ENCODE measurements around the gene ARL8B. TPM values are rescaled to one million over a fixed set of nuclear protein-coding genes. Genes with fewer than 3 reads are reported as not detected.
"Not testable (repeated sequence)": the region's sequence is repeated elsewhere in the genome, so short reads cannot be mapped to it uniquely, and the experiment has no call there.

The ARL8B gene
- 39.9 TPM for polyA plus RNA-seq (ENCODE audit: insufficient read length)

- DNase-seq = peak; percentile 90
Measured at GRCh38 chr3:5122030-5122740, at the start of gene ARL8B. TSS of gene ARL8B (plus strand) at chr3:5122292. CDS start at chr3:5122466, 174 bp downstream.

GRCh38 chr3:5073374-5074085, 48.6 kb upstream of the ARL8B start:
- no peak for DNase-seq

- DNase-seq = no peak
Measured at GRCh38 chr3:5078151-5078550, 43.9 kb upstream of the ARL8B start.

GRCh38 chr3:5079761-5080160, 42.3 kb upstream of the ARL8B start:
- no peak for DNase-seq

- no peak for DNase-seq
Measured at GRCh38 chr3:5080779-5081550, 41.1 kb upstream of the ARL8B start.

- not testable (repeated sequence) for DNase-seq
Measured at GRCh38 chr3:5081973-5082788, 39.9 kb upstream of the ARL8B start.

GRCh38 chr3:5082789-5083115, 39.3 kb upstream of the ARL8B start:
- no peak for DNase-seq

- DNase-seq = no peak
Measured at GRCh38 chr3:5084224-5084623, 37.9 kb upstream of the ARL8B start.

GRCh38 chr3:5086708-5087107, 35.4 kb upstream of the ARL8B start:
- no peak for DNase-seq

GRCh38 chr3:5087209-5087608, 34.9 kb upstream of the ARL8B start:
- DNase-seq = no peak

GRCh38 chr3:5090197-5090596, 31.9 kb upstream of the ARL8B start:
- DNase-seq = no peak

GRCh38 chr3:5092018-5092417, 30.1 kb upstream of the ARL8B start:
- DNase-seq = no peak

- DNase-seq = no peak
Measured at GRCh38 chr3:5093731-5094130, 28.4 kb upstream of the ARL8B start.

GRCh38 chr3:5095886-5096285, 26.2 kb upstream of the ARL8B start:
- DNase-seq = peak; percentile 72

- DNase-seq = peak; percentile 10
Measured at GRCh38 chr3:5096336-5097008, 25.6 kb upstream of the ARL8B start.

GRCh38 chr3:5098346-5098745, 23.7 kb upstream of the ARL8B start:
- no peak for DNase-seq

- no peak for DNase-seq
Measured at GRCh38 chr3:5102532-5102931, 19.6 kb upstream of the ARL8B start.

- no peak for DNase-seq
Measured at GRCh38 chr3:5103743-5104142, 18.3 kb upstream of the ARL8B start.

- no peak for DNase-seq
Measured at GRCh38 chr3:5105050-5105449, 17.0 kb upstream of the ARL8B start.

- not testable (repeated sequence) for DNase-seq
Measured at GRCh38 chr3:5106371-5106770, 15.7 kb upstream of the ARL8B start.

- DNase-seq = not testable (repeated sequence)
Measured at GRCh38 chr3:5106933-5107334, 15.2 kb upstream of the ARL8B start.

- no peak for DNase-seq
Measured at GRCh38 chr3:5110337-5110736, 11.8 kb upstream of the ARL8B start.
